K562 (cell line): Measurements from ENCODE around the gene KLK13. TPM values are rescaled to one million over a fixed set of nuclear protein-coding genes. Genes with fewer than 3 reads are reported as not detected.

Source experiments
- polyA plus RNA-seq, 8 experiments: library from polyadenylated mRNA; depleted of rRNA in 4 of 8; stranded (reverse) in 5 of 8; unstranded in 3 of 8; fragments of >200 nt; fragmentation: Nextera tagmentation in 2 of 8; fragmentation: Illumina TruSeq in 1 of 8; extraction: Ambion mirVana in 2 of 8; extraction: Trizol in 1 of 8; gene quantifications; 2 replicates each; pipeline versions ENCODE4 v1.2.1 to v1.2.3, GENCODE V29; 2011 to 2014; ENCODE audit warnings: inconsistent platforms in 1 of 8, missing spikeins in 1 of 8
- total RNA-seq, 7 experiments: library from RNA; depleted of rRNA in 6 of 7; stranded (reverse); fragments of >200 nt in 6 of 7; fragmentation: Illumina TruSeq in 2 of 7; extraction: Trizol in 2 of 7; gene quantifications; 2 replicates each; pipeline versions ENCODE4 v1.2.1 to v1.2.3, GENCODE V29; 2011 to 2021; ENCODE audit warnings: low replicate concordance in 1 of 7

The KLK13 gene
- total and polyA plus RNA-seq, 9 of the 15 experiments (the other 6 are each of a cell fraction or from before 2014, with no cell fraction given) = 0.72 to 9.0 (median 2.3) TPM

Other genes starting within 250 kb of the KLK13 start
Only the 7 nearest of the 19 such genes appear.
- gene KLK8, start 63.5 kb downstream of the KLK13 start, total RNA-seq (2014; rRNA removed) = 0.45 TPM in 1 of 2 replicates, not detected in the other
- 0.40 TPM in 1 of 2 replicates, not detected in the other for gene KLK8, start 63.5 kb downstream of the KLK13 start, total RNA-seq (2014; rRNA removed; fragmentation: Illumina TruSeq; extraction: Trizol)
- 0.41 and 0.76 TPM in 2 replicates for gene KLK8, start 63.5 kb downstream of the KLK13 start, total RNA-seq (2015; rRNA removed; fragmentation: Illumina TruSeq; extraction: Trizol)
- gene KLK8, start 63.5 kb downstream of the KLK13 start, total RNA-seq (2021) = 1.4 TPM in 2 replicates
- 0.62 and 0.79 TPM in 2 replicates for gene KLK8, start 63.5 kb downstream of the KLK13 start, polyA plus RNA-seq (2011; rRNA removed)
- 0.44 and 0.49 TPM in 2 replicates for gene KLK8, start 63.5 kb downstream of the KLK13 start, polyA plus RNA-seq (2014; fragmentation: Illumina TruSeq; extraction: Trizol)
- 1 to 10 TPM in 1 of 2 experiments, under 1 TPM in 1; 0.37 to 1.7 TPM for gene KLK8, start 63.5 kb downstream of the KLK13 start, polyA plus RNA-seq (2014; fragmentation: Nextera tagmentation; extraction: Ambion mirVana)
- gene KLK8, start 63.5 kb downstream of the KLK13 start, polyA plus RNA-seq (2014; rRNA removed) = 1.1 and 1.4 TPM in 2 replicates
- not detected in 2 replicates for gene KLK10, start 45.4 kb downstream of the KLK13 start, total RNA-seq (2014; rRNA removed)
- gene KLK10, start 45.4 kb downstream of the KLK13 start, total RNA-seq (2014; rRNA removed; fragmentation: Illumina TruSeq; extraction: Trizol) = not detected in 2 replicates
- gene KLK10, start 45.4 kb downstream of the KLK13 start, total RNA-seq (2015; rRNA removed; fragmentation: Illumina TruSeq; extraction: Trizol) = not detected in 2 replicates
- 0.11 TPM in 1 of 2 replicates, not detected in the other for gene KLK10, start 45.4 kb downstream of the KLK13 start, total RNA-seq (2021)
- gene KLK10, start 45.4 kb downstream of the KLK13 start, polyA plus RNA-seq (2011; rRNA removed) = not detected in 2 replicates
- not detected in 2 replicates for gene KLK10, start 45.4 kb downstream of the KLK13 start, polyA plus RNA-seq (2014; fragmentation: Illumina TruSeq; extraction: Trizol)
- not detected for gene KLK10, start 45.4 kb downstream of the KLK13 start, polyA plus RNA-seq (2014; fragmentation: Nextera tagmentation; extraction: Ambion mirVana)
- not detected in 2 replicates for gene KLK10, start 45.4 kb downstream of the KLK13 start, polyA plus RNA-seq (2014; rRNA removed)
- not detected in 2 replicates for gene KLK11, start 38.5 kb downstream of the KLK13 start, total RNA-seq (2014; rRNA removed)
- not detected in 2 replicates for gene KLK11, start 38.5 kb downstream of the KLK13 start, total RNA-seq (2014; rRNA removed; fragmentation: Illumina TruSeq; extraction: Trizol)
- not detected in 2 replicates for gene KLK11, start 38.5 kb downstream of the KLK13 start, total RNA-seq (2015; rRNA removed; fragmentation: Illumina TruSeq; extraction: Trizol)
- not detected in 2 replicates for gene KLK11, start 38.5 kb downstream of the KLK13 start, total RNA-seq (2021)
- gene KLK11, start 38.5 kb downstream of the KLK13 start, polyA plus RNA-seq (2011; rRNA removed) = not detected in 2 replicates
- gene KLK11, start 38.5 kb downstream of the KLK13 start, polyA plus RNA-seq (2014; fragmentation: Illumina TruSeq; extraction: Trizol) = not detected in 2 replicates
- gene KLK11, start 38.5 kb downstream of the KLK13 start, polyA plus RNA-seq (2014; fragmentation: Nextera tagmentation; extraction: Ambion mirVana) = not detected
- not detected in 2 replicates for gene KLK11, start 38.5 kb downstream of the KLK13 start, polyA plus RNA-seq (2014; rRNA removed)
- not detected in 2 replicates for gene KLK12, start 30.1 kb downstream of the KLK13 start, total RNA-seq (2014; rRNA removed)
- gene KLK12, start 30.1 kb downstream of the KLK13 start, total RNA-seq (2014; rRNA removed; fragmentation: Illumina TruSeq; extraction: Trizol) = not detected in 2 replicates
- gene KLK12, start 30.1 kb downstream of the KLK13 start, total RNA-seq (2015; rRNA removed; fragmentation: Illumina TruSeq; extraction: Trizol) = not detected in 2 replicates
- not detected in 2 replicates for gene KLK12, start 30.1 kb downstream of the KLK13 start, total RNA-seq (2021)
- gene KLK12, start 30.1 kb downstream of the KLK13 start, polyA plus RNA-seq (2011; rRNA removed) = not detected in 2 replicates
- not detected in 2 replicates for gene KLK12, start 30.1 kb downstream of the KLK13 start, polyA plus RNA-seq (2014; fragmentation: Illumina TruSeq; extraction: Trizol)
- gene KLK12, start 30.1 kb downstream of the KLK13 start, polyA plus RNA-seq (2014; fragmentation: Nextera tagmentation; extraction: Ambion mirVana) = not detected
- not detected in 2 replicates for gene KLK12, start 30.1 kb downstream of the KLK13 start, polyA plus RNA-seq (2014; rRNA removed)
- gene KLK14, start 17.8 kb upstream of the KLK13 start, total RNA-seq (2014; rRNA removed) = not detected in 2 replicates
- gene KLK14, start 17.8 kb upstream of the KLK13 start, total RNA-seq (2014; rRNA removed; fragmentation: Illumina TruSeq; extraction: Trizol) = not detected in 2 replicates
- not detected in 2 replicates for gene KLK14, start 17.8 kb upstream of the KLK13 start, total RNA-seq (2015; rRNA removed; fragmentation: Illumina TruSeq; extraction: Trizol)
- gene KLK14, start 17.8 kb upstream of the KLK13 start, total RNA-seq (2021) = not detected in 2 replicates
- 0.08 TPM in 1 of 2 replicates, not detected in the other for gene KLK14, start 17.8 kb upstream of the KLK13 start, polyA plus RNA-seq (2011; rRNA removed)
- gene KLK14, start 17.8 kb upstream of the KLK13 start, polyA plus RNA-seq (2014; fragmentation: Illumina TruSeq; extraction: Trizol) = not detected in 2 replicates
- gene KLK14, start 17.8 kb upstream of the KLK13 start, polyA plus RNA-seq (2014; fragmentation: Nextera tagmentation; extraction: Ambion mirVana) = not detected
- not detected in 2 replicates for gene KLK14, start 17.8 kb upstream of the KLK13 start, polyA plus RNA-seq (2014; rRNA removed)
- gene CTU1, start 43.3 kb upstream of the KLK13 start, total RNA-seq (2014; rRNA removed) = 17.7 and 21.1 TPM in 2 replicates
- 0.80 and 1.4 TPM in 2 replicates for gene CTU1, start 43.3 kb upstream of the KLK13 start, total RNA-seq (2014; rRNA removed; fragmentation: Illumina TruSeq; extraction: Trizol)
- gene CTU1, start 43.3 kb upstream of the KLK13 start, total RNA-seq (2015; rRNA removed; fragmentation: Illumina TruSeq; extraction: Trizol) = 2.4 and 2.6 TPM in 2 replicates
- 18.4 and 18.7 TPM in 2 replicates for gene CTU1, start 43.3 kb upstream of the KLK13 start, total RNA-seq (2021)
- 2.2 and 4.3 TPM in 2 replicates for gene CTU1, start 43.3 kb upstream of the KLK13 start, polyA plus RNA-seq (2011; rRNA removed)
- 1.5 and 1.9 TPM in 2 replicates for gene CTU1, start 43.3 kb upstream of the KLK13 start, polyA plus RNA-seq (2014; fragmentation: Illumina TruSeq; extraction: Trizol)
- gene CTU1, start 43.3 kb upstream of the KLK13 start, polyA plus RNA-seq (2014; fragmentation: Nextera tagmentation; extraction: Ambion mirVana) = under 1 TPM in 1 of 2 experiments, not detected in 1; 0.03 TPM
- gene CTU1, start 43.3 kb upstream of the KLK13 start, polyA plus RNA-seq (2014; rRNA removed) = 10.0 and 12.9 TPM in 2 replicates
- 0.18 and 0.65 TPM in 2 replicates for gene SIGLEC9, start 59.8 kb upstream of the KLK13 start, total RNA-seq (2014; rRNA removed)
- gene SIGLEC9, start 59.8 kb upstream of the KLK13 start, total RNA-seq (2014; rRNA removed; fragmentation: Illumina TruSeq; extraction: Trizol) = not detected in 2 replicates
- not detected in 2 replicates for gene SIGLEC9, start 59.8 kb upstream of the KLK13 start, total RNA-seq (2015; rRNA removed; fragmentation: Illumina TruSeq; extraction: Trizol)
- gene SIGLEC9, start 59.8 kb upstream of the KLK13 start, total RNA-seq (2021) = 0.22 TPM in 1 of 2 replicates, not detected in the other
- 0.16 and 0.26 TPM in 2 replicates for gene SIGLEC9, start 59.8 kb upstream of the KLK13 start, polyA plus RNA-seq (2011; rRNA removed)
- gene SIGLEC9, start 59.8 kb upstream of the KLK13 start, polyA plus RNA-seq (2014; fragmentation: Illumina TruSeq; extraction: Trizol) = 0.09 and 0.21 TPM in 2 replicates
- not detected for gene SIGLEC9, start 59.8 kb upstream of the KLK13 start, polyA plus RNA-seq (2014; fragmentation: Nextera tagmentation; extraction: Ambion mirVana)
- 0.18 and 0.34 TPM in 2 replicates for gene SIGLEC9, start 59.8 kb upstream of the KLK13 start, polyA plus RNA-seq (2014; rRNA removed)